Measurements from ENCODE around the gene DPP10.

DNA sequence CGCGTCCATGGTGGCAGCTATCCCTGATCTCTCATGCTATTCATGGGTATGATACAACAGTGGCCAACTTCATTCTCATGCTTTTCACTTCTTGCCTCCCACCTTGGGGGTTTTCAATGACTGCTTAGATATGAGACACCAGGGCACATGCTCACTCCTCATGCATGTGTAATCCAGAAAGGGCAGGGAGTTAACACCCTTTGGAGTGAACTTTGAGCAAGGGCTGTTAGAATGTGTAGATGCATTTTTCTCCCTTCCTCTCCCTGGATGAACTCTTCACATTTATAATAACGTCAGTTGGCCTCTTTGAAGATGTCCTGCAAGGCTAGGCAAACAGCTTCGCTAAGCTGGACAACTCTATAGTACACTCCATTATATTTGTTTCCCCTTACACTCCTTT lies 56.7 kb downstream of the DPP10 start:
- TF ChIP-seq CTCF (tag by site-specific recombination; IDR thresholded peaks at IDR 0.05), result no peak
- TF ChIP-seq REST (tag by site-specific recombination; IDR thresholded peaks at IDR 0.05), result no peak
- TF ChIP-seq, protein P1, sequence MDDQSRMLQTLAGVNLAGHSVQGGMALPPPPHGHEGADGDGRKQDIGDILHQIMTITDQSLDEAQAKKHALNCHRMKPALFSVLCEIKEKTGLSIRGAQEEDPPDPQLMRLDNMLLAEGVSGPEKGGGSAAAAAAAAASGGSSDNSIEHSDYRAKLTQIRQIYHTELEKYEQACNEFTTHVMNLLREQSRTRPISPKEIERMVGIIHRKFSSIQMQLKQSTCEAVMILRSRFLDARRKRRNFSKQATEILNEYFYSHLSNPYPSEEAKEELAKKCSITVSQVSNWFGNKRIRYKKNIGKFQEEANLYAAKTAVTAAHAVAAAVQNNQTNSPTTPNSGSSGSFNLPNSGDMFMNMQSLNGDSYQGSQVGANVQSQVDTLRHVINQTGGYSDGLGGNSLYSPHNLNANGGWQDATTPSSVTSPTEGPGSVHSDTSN (CRISPR knock-in tag; IDR thresholded peaks at IDR 0.05), result no peak
- TF ChIP-seq KLF16 (tag by site-specific recombination; IDR thresholded peaks at IDR 0.05), result no peak
- TF ChIP-seq ZNF530 (tag by site-specific recombination; IDR thresholded peaks at IDR 0.05; ENCODE audit: low read depth), result no peak
- TF ChIP-seq, protein P2, sequence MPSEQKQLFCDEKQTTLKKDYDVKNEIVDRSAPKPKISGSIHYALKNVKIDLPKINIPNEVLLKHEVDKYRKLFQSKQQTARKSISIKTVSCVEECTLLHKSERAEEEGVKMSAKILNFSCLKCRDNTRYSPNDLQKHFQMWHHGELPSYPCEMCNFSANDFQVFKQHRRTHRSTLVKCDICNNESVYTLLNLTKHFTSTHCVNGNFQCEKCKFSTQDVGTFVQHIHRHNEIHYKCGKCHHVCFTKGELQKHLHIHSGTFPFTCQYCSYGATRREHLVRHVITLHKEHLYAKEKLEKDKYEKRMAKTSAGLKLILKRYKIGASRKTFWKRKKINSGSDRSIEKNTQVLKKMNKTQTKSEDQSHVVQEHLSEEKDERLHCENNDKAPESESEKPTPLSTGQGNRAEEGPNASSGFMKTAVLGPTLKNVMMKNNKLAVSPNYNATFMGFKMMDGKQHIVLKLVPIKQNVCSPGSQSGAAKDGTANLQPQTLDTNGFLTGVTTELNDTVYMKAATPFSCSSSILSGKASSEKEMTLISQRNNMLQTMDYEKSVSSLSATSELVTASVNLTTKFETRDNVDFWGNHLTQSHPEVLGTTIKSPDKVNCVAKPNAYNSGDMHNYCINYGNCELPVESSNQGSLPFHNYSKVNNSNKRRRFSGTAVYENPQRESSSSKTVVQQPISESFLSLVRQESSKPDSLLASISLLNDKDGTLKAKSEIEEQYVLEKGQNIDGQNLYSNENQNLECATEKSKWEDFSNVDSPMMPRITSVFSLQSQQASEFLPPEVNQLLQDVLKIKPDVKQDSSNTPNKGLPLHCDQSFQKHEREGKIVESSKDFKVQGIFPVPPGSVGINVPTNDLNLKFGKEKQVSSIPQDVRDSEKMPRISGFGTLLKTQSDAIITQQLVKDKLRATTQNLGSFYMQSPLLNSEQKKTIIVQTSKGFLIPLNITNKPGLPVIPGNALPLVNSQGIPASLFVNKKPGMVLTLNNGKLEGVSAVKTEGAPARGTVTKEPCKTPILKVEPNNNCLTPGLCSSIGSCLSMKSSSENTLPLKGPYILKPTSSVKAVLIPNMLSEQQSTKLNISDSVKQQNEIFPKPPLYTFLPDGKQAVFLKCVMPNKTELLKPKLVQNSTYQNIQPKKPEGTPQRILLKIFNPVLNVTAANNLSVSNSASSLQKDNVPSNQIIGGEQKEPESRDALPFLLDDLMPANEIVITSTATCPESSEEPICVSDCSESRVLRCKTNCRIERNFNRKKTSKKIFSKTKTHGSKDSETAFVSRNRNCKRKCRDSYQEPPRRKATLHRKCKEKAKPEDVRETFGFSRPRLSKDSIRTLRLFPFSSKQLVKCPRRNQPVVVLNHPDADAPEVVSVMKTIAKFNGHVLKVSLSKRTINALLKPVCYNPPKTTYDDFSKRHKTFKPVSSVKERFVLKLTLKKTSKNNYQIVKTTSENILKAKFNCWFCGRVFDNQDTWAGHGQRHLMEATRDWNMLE (tag by site-specific recombination; conservative IDR thresholded peaks at IDR 0.05; ENCODE audit: low read depth), result no peak
- TF ChIP-seq ZFHX2 (tag by site-specific recombination; conservative IDR thresholded peaks at IDR 0.05), result no peak
- no peak for TF ChIP-seq ZIC2 (tag by site-specific recombination; IDR thresholded peaks at IDR 0.05)
